Astrocyte of the spinal cord (primary cell): ENCODE data around the gene MSRB3.

Source experiments
- DNase-seq: peaks from one replicate; pipeline ENCODE4 v3.0.0; 2011; ENCODE audit warnings: low read depth, low spot score
- H3K4me3 ChIP-seq: 2 replicates; pipeline ENCODE4 v1.5.1; 2011; ENCODE audit warnings: low read depth, mild to moderate bottlenecking, low read length, moderate library complexity
- CTCF ChIP-seq: IDR thresholded peaks from 2 replicates; pipeline ENCODE4 v1.5.1; 2012; ENCODE audit warnings: low read depth, mild to moderate bottlenecking, low read length, inconsistent platforms
- in situ Hi-C: cut with HindIII; loops from 2 replicates; pipeline ENCODE4 v1.10.0; 2017; ENCODE audit warnings: low sequenced_read_pairs

Gene MSRB3

GRCh38 chr12:65296508-65297265 lies 18.2 kb downstream of the MSRB3 start:
- H3K4me3 ChIP-seq, result no peak overlapping the region
- no peak for TF ChIP-seq CTCF
- in situ Hi-C loops, result no loop called here
- DNase-seq, result no peak

DNA sequence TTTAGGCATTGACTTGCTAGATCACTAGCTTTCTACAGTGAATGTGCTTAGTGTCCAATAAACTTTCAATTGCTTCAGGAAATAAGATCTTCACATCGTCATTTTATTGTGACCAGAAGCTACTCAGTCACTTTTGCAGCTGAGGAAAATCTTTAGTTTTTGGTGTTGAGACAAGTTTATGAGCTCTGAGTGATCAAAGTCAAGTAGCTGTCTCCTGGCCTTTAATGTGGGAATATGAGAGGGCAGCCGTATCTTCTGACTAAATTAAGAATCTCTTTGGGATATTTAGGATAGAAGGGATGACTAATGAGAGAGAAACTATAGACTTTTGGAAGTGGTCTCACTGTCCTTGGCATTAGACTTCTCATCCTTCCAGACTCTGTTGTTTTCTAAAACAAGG lies 21.6 kb downstream of the MSRB3 start:
- in situ Hi-C loops, result no loop called here
- TF ChIP-seq CTCF, result no peak
- no peak overlapping the region for H3K4me3 ChIP-seq
- DNase-seq, result no peak

DNA sequence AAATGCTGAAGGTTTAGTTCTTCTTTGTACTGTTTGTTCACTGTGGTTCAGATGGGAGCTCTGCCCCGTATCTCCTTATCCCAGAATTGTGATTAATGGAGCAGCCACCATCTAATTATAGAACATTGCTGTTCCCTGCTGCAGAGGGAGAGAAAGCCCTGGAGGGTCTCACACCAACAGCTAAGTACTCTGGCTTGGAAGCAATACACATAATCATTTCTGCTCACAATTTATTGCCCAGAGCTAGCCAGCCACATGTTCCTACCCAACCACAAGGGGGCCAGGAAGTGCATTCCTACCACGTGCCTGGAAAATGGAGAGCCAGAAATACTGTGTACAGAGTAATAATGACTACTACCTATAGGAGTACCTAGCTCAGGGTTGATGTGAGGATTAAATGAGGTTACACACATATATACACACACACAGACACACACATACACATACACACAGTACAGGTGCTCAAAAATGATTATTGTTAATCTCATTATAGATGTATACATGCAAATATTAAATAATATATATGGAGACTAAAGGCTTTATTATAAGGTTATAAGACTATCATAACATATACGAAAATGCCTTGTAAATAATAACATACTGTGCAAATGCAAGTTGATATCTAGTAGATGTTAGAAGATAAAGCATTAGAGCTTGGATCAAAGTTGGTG lies 22.3 kb downstream of the MSRB3 start:
- in situ Hi-C loops, result no loop called here
- no peak overlapping the region for H3K4me3 ChIP-seq
- DNase-seq, result no peak
- peak; percentile 53 for TF ChIP-seq CTCF

GRCh38 chr12:65302891-65303290 lies 24.4 kb downstream of the MSRB3 start:
- H3K4me3 ChIP-seq, result no peak overlapping the region
- TF ChIP-seq CTCF, result no peak
- no peak for DNase-seq
- in situ Hi-C loops, result no loop called here

DNA sequence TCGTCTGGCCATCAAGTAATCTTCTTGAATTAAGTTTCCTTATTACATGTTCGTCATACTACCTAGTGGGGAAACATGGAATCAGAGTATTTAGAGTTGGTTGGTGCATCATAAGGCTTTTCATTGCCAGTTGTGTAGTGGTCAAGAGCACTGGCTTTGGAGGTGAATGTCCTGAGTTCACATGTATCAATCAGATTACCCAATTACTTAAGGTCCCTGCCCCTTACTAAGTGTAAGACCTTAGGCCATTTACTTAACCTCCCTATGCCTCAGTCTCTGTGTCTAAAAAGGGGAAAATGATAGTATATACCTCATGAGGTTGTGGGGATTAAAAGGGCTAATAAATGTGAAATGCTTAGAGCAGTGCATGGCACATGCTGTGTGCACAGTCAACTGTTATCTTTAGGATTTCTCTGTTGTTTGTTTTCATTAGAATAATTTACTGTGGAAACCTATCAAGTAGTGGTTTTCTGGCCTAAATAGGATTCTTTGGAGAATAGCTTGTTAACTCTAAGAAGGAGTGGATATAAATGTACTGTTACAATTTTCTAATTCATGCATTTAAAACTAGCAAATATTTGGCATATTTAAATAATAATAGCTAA lies 27.0 kb downstream of the MSRB3 start:
- in situ Hi-C loops, result no loop called here
- TF ChIP-seq CTCF, result no peak
- H3K4me3 ChIP-seq, result no peak overlapping the region
- DNase-seq, result no peak

DNA sequence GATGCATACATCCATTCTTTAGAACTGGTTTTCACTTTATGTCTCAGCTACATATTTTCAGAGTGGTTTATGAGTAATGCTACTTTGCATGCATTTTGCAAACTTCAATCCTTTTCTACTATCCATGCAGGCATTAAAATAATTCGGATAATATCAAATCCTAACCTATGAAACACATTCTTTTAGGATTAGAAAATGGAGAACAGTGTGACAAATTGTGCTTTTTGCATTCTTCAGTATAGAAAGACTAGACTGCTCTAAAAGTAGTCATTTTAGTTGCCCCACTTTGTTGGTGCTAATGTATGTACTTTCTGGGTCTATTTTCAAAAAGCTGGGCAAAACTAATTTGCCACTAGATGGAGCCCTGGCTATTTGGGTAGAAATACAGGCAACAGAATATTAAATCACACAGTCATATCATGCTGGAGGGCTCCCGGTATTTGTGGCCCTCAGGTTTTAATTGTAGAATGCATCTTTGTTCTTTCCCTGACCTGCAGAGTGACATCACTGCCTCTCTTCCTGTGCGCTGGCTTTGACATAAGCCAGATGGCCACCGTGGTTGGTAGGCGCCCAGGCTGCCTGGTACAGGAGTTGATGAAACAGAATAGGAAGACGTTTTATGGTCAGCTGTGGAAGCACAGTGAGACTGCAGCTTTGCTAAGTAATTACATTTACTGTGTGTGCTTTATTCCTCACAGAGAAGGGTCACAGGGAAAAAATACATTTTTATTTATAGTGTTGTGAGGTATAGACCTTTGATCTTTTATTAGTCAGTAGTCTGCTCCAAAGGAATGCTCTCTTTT lies 28.1 kb downstream of the MSRB3 start:
- peak; percentile 69 for DNase-seq
- peak; percentile 71 for TF ChIP-seq CTCF
- H3K4me3 ChIP-seq, result no peak overlapping the region
- in situ Hi-C loops, result no loop called here
